Activated naive CD8-positive, alpha-beta T cell treated with anti-CD3 and anti-CD28 coated beads, Interleukin-2, amount 50 U/mL, for 24 hours (primary cell): ENCODE results near the gene COL1A2.

ENCODE experiments used
- ATAC-seq: fragments of 150-1000 bp; cut with Tn5 transposase; one replicate; pipeline ENCODE4 v1.10.0; 2021
- DNase-seq: peaks from one replicate; pipeline ENCODE4 v3.0.0; 2021
- H3K27ac Mint-ChIP-seq: one replicate; pipeline ENCODE4 v1.8.0; 2021; ENCODE audit warnings: mild to moderate bottlenecking, mixed read lengths
- H3K27me3 Mint-ChIP-seq: one replicate; pipeline ENCODE4 v1.8.0; 2021; ENCODE audit warnings: mixed read lengths
- H3K36me3 Mint-ChIP-seq: one replicate; pipeline ENCODE4 v1.8.0; 2021; ENCODE audit warnings: low read depth, mixed read lengths
- H3K4me1 Mint-ChIP-seq: one replicate; pipeline ENCODE4 v1.8.0; 2021; ENCODE audit warnings: mixed read lengths
- H3K4me3 Mint-ChIP-seq: one replicate; pipeline ENCODE4 v1.8.0; 2021; ENCODE audit warnings: mild to moderate bottlenecking, moderate library complexity, mixed read lengths
- H3K9me3 Mint-ChIP-seq: one replicate; pipeline ENCODE4 v1.8.0; 2021; ENCODE audit warnings: mixed read lengths

The COL1A2 gene

GRCh38 chr7:94446308-94446707, 51.6 kb downstream of the COL1A2 start:
- Mint-ChIP-seq H3K27me3 (peaks cover 8% of the 10 kb centered on the region), H3K4me1 (no peaks in the 10 kb centered on the region), H3K4me3 (no peak overlapping the region), H3K36me3 (no peaks in the 10 kb centered on the region), H3K27ac (no peak overlapping the region), H3K9me3 (no peaks in the 10 kb centered on the region)
- DNase-seq, result no peak
- no peak for ATAC-seq

GRCh38 chr7:94449151-94449725, 54.5 kb downstream of the COL1A2 start:
- Mint-ChIP-seq H3K4me1 (no peaks in the 10 kb centered on the region), H3K4me3 (no peak overlapping the region), H3K36me3 (no peaks in the 10 kb centered on the region), H3K27ac (no peak overlapping the region), H3K27me3 (peaks cover 3% of the 10 kb centered on the region), H3K9me3 (no peaks in the 10 kb centered on the region)
- ATAC-seq (no peak), DNase-seq (no peak)

- Mint-ChIP-seq H3K27me3 (peaks cover 3% of the 10 kb centered on the region), H3K4me3 (no peak overlapping the region), H3K27ac (no peak overlapping the region), H3K9me3 (no peaks in the 10 kb centered on the region), H3K36me3 (no peaks in the 10 kb centered on the region), H3K4me1 (no peaks in the 10 kb centered on the region)
- ATAC-seq, result no peak
- no peak for DNase-seq
Observed at GRCh38 chr7:94450044-94450697, 55.5 kb downstream of the COL1A2 start.

GRCh38 chr7:94451187-94451586, 56.5 kb downstream of the COL1A2 start:
- Mint-ChIP-seq H3K9me3 (no peaks in the 10 kb centered on the region), H3K36me3 (no peaks in the 10 kb centered on the region), H3K27me3 (no peaks in the 10 kb centered on the region), H3K4me3 (no peak overlapping the region), H3K4me1 (no peaks in the 10 kb centered on the region), H3K27ac (no peak overlapping the region)
- DNase-seq (no peak), ATAC-seq (no peak)

GRCh38 chr7:94452239-94452638, 57.5 kb downstream of the COL1A2 start:
- Mint-ChIP-seq H3K36me3 (no peaks in the 10 kb centered on the region), H3K4me1 (no peaks in the 10 kb centered on the region), H3K27ac (no peak overlapping the region), H3K9me3 (no peaks in the 10 kb centered on the region), H3K4me3 (no peak overlapping the region), H3K27me3 (no peaks in the 10 kb centered on the region)
- DNase-seq (no peak), ATAC-seq (no peak)

GRCh38 chr7:94453898-94454297, 59.2 kb downstream of the COL1A2 start:
- Mint-ChIP-seq H3K27ac (no peak overlapping the region), H3K9me3 (no peaks in the 10 kb centered on the region), H3K4me3 (no peak overlapping the region), H3K27me3 (no peaks in the 10 kb centered on the region), H3K4me1 (no peaks in the 10 kb centered on the region), H3K36me3 (no peaks in the 10 kb centered on the region)
- no peak for ATAC-seq
- no peak for DNase-seq

- no peaks in the 10 kb centered on the region for H3K27me3 Mint-ChIP-seq
Observed at GRCh38 chr7:94458041-94458440, 63.3 kb downstream of the COL1A2 start.

GRCh38 chr7:94466516-94466915, 71.8 kb downstream of the COL1A2 start:
- Mint-ChIP-seq H3K4me3 (no peak overlapping the region), H3K4me1 (no peaks in the 10 kb centered on the region), H3K36me3 (peaks cover 1% of the 10 kb centered on the region), H3K9me3 (peaks cover 11% of the 10 kb centered on the region), H3K27me3 (peaks cover 8% of the 10 kb centered on the region), H3K27ac (no peak overlapping the region)
- ATAC-seq (no peak), DNase-seq (no peak)

More at GRCh38 chr7:94458041-94458440, 63.3 kb downstream of the COL1A2 start:
- no peak overlapping the region for H3K4me3 Mint-ChIP-seq
- DNase-seq, result no peak
- H3K9me3 Mint-ChIP-seq, result no peaks in the 10 kb centered on the region
- no peaks in the 10 kb centered on the region for H3K36me3 Mint-ChIP-seq
- ATAC-seq, result no peak
- H3K27ac Mint-ChIP-seq, result no peak overlapping the region
- no peaks in the 10 kb centered on the region for H3K4me1 Mint-ChIP-seq

GRCh38 chr7:94471604-94472003, 76.9 kb downstream of the COL1A2 start:
- Mint-ChIP-seq H3K4me1 (no peaks in the 10 kb centered on the region), H3K36me3 (peaks cover 1% of the 10 kb centered on the region), H3K27ac (no peak overlapping the region), H3K4me3 (no peak overlapping the region), H3K27me3 (peaks cover 16% of the 10 kb centered on the region), H3K9me3 (peaks cover 12% of the 10 kb centered on the region)
- ATAC-seq (no peak), DNase-seq (no peak)

GRCh38 chr7:94472608-94473007, 77.9 kb downstream of the COL1A2 start:
- Mint-ChIP-seq H3K27me3 (peaks cover 16% of the 10 kb centered on the region), H3K9me3 (peaks cover 12% of the 10 kb centered on the region), H3K36me3 (peaks cover 1% of the 10 kb centered on the region), H3K4me1 (no peaks in the 10 kb centered on the region), H3K4me3 (no peak overlapping the region), H3K27ac (no peak overlapping the region)
- DNase-seq (no peak), ATAC-seq (no peak)

GRCh38 chr7:94476251-94476840, 81.7 kb downstream of the COL1A2 start:
- no peaks in the 10 kb centered on the region for H3K36me3 Mint-ChIP-seq
- no peak overlapping the region for H3K27ac Mint-ChIP-seq
- H3K4me3 Mint-ChIP-seq, result no peak overlapping the region
- H3K9me3 Mint-ChIP-seq, result peaks cover 7% of the 10 kb centered on the region
- DNase-seq, result no peak
- no peak for ATAC-seq
- peaks cover 15% of the 10 kb centered on the region for H3K27me3 Mint-ChIP-seq
- no peaks in the 10 kb centered on the region for H3K4me1 Mint-ChIP-seq

- Mint-ChIP-seq H3K36me3 (no peaks in the 10 kb centered on the region), H3K27ac (no peak overlapping the region), H3K27me3 (peaks cover 15% of the 10 kb centered on the region), H3K9me3 (no peaks in the 10 kb centered on the region), H3K4me1 (no peaks in the 10 kb centered on the region), H3K4me3 (no peak overlapping the region)
- DNase-seq, result no peak
- no peak for ATAC-seq
Observed at GRCh38 chr7:94477878-94478277, 83.2 kb downstream of the COL1A2 start.

- peaks cover 20% of the 10 kb centered on the region for H3K27me3 Mint-ChIP-seq
- no peaks in the 10 kb centered on the region for H3K4me1 Mint-ChIP-seq
- no peaks in the 10 kb centered on the region for H3K9me3 Mint-ChIP-seq
- no peak overlapping the region for H3K27ac Mint-ChIP-seq
- ATAC-seq (no peak), DNase-seq (no peak)
- no peak overlapping the region for H3K4me3 Mint-ChIP-seq
- H3K36me3 Mint-ChIP-seq, result no peaks in the 10 kb centered on the region
Observed at GRCh38 chr7:94478648-94479214, 84.0 kb downstream of the COL1A2 start.
